ENCODE data around the gene CUL4A. TPM values are rescaled to one million over a fixed set of nuclear protein-coding genes. Genes with fewer than 3 reads are reported as not detected.
A peak's percentile ranks its signal among the peaks of the same experiment; 100 is the strongest.

The CUL4A gene
- total and polyA plus RNA-seq, 8 donors = 18.1 to 33.4 (median 28.9) TPM

- no peaks in the 10 kb centered on the region for H3K27me3 ChIP-seq
- peaks cover 0 to 13% (median 0%) of the 10 kb centered on the region in 3 donors for H3K36me3 ChIP-seq
- H3K27ac ChIP-seq = no peak overlapping the region
- FAIRE-seq (no peak), ATAC-seq (peak; percentile 82 to 93 (median 86)), DNase-seq (peak in 4 of 6 donors; percentile 51 to 60 (median 54))
- WGBS, 2 donors = 17 to 18% methylated on average over 7 of the region's 7 CpGs
- no peak overlapping the region for H3K4me3 ChIP-seq
- no peaks in the 10 kb centered on the region for H3K9me3 ChIP-seq
- peaks cover 4 to 17% (median 12%) of the 10 kb centered on the region in 3 donors for H3K4me1 ChIP-seq
- TF ChIP-seq, protein P1, sequence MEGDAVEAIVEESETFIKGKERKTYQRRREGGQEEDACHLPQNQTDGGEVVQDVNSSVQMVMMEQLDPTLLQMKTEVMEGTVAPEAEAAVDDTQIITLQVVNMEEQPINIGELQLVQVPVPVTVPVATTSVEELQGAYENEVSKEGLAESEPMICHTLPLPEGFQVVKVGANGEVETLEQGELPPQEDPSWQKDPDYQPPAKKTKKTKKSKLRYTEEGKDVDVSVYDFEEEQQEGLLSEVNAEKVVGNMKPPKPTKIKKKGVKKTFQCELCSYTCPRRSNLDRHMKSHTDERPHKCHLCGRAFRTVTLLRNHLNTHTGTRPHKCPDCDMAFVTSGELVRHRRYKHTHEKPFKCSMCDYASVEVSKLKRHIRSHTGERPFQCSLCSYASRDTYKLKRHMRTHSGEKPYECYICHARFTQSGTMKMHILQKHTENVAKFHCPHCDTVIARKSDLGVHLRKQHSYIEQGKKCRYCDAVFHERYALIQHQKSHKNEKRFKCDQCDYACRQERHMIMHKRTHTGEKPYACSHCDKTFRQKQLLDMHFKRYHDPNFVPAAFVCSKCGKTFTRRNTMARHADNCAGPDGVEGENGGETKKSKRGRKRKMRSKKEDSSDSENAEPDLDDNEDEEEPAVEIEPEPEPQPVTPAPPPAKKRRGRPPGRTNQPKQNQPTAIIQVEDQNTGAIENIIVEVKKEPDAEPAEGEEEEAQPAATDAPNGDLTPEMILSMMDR (IDR thresholded peaks at IDR 0.05) = no peak
- intact Hi-C loops (cut with DNase I) = no loop called here
Observed at GRCh38 chr13:113216254-113217048, 7.0 kb downstream of the CUL4A start.

DNA sequence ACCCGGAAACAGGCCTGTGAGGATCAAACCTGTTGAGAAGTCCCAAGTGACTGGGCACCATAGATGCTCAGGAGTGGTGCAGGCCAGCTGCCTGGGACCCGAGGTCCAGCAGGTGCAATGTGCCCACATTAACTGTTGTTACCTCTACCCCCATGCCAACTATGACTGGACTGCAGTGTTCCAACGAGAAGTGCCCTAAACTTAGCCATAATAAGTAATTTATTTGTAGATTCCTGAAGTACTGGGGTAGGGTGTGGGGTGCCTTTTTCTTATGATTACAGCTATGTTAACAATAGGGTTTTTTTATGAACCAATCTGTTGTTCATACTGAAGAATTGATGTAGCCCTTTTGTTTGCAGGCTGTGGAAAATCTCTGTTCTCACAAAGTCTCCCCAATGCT, 9.2 kb downstream of the CUL4A start:
- intact Hi-C loops (cut with DNase I) = no loop called here
- no peak for ATAC-seq
- TF ChIP-seq, protein P1 (IDR thresholded peaks at IDR 0.05) = no peak

GRCh38 chr13:113219256-113219940, 10.0 kb downstream of the CUL4A start:
- peaks cover 0 to 22% (median 0%) of the 10 kb centered on the region in 3 donors for H3K36me3 ChIP-seq
- no peaks in the 10 kb centered on the region for H3K27me3 ChIP-seq
- ATAC-seq = no peak

More for the DNA sequence above, 9.2 kb downstream of the CUL4A start:
- H3K27ac ChIP-seq = no peak overlapping the region
- peaks cover 4 to 16% (median 12%) of the 10 kb centered on the region in 3 donors for H3K4me1 ChIP-seq
- no peak for DNase-seq
- H3K27me3 ChIP-seq = no peaks in the 10 kb centered on the region
- no peak for FAIRE-seq
- 51 to 55% methylated on average over 3 of the region's 3 CpGs for WGBS, 2 donors
- peaks cover 0 to 18% (median 0%) of the 10 kb centered on the region in 3 donors for H3K36me3 ChIP-seq
- no peak overlapping the region for H3K4me3 ChIP-seq
- no peaks in the 10 kb centered on the region for H3K9me3 ChIP-seq

GRCh38 chr13:113220141-113220598, 10.8 kb downstream of the CUL4A start:
- Histone ChIP-seq H3K27me3 (no peaks in the 10 kb centered on the region), H3K4me1 (peaks cover 4 to 16% (median 12%) of the 10 kb centered on the region in 3 donors), H3K4me3 (no peak overlapping the region), H3K9me3 (no peaks in the 10 kb centered on the region), H3K36me3 (peaks cover 0 to 29% (median 4%) of the 10 kb centered on the region in 3 donors), H3K27ac (no peak overlapping the region)
- WGBS, 2 donors = 53 to 54% methylated on average over 13 of the region's 13 CpGs
- DNase-seq (peak in 1 of 6 donors; percentile 48), FAIRE-seq (no peak), ATAC-seq (peak in 2 of 4 donors; percentile 21 to 33)
- TF ChIP-seq, protein P1 (IDR thresholded peaks at IDR 0.05) = no peak
- intact Hi-C loops (cut with DNase I) = no loop called here

More at GRCh38 chr13:113219256-113219940, 10.0 kb downstream of the CUL4A start:
- intact Hi-C loops (cut with DNase I) = no loop called here
- peaks cover 4 to 16% (median 12%) of the 10 kb centered on the region in 3 donors for H3K4me1 ChIP-seq
- DNase-seq (no peak), FAIRE-seq (no peak)
- 86 to 87% methylated on average over 14 of the region's 14 CpGs for WGBS, 2 donors
- no peaks in the 10 kb centered on the region for H3K9me3 ChIP-seq
- TF ChIP-seq, protein P1 (IDR thresholded peaks at IDR 0.05) = no peak
- no peak overlapping the region for H3K27ac ChIP-seq
- no peak overlapping the region for H3K4me3 ChIP-seq

All from pancreas (tissue), 10 donors.